ENCODE data around the gene LRRIQ1. TPM values are rescaled to one million over a fixed set of nuclear protein-coding genes. Genes with fewer than 3 reads are reported as not detected.

Gene LRRIQ1
- total RNA-seq, 1 experiment from 2014 or later = 0.39 TPM

GRCh38 chr12:85280984-85281630 is 245.0 kb downstream of the LRRIQ1 start:
- Mint-ChIP-seq H3K4me1 (peaks cover 19 to 37% of the 10 kb centered on the region in 2 experiments), H3K27me3 (ENCODE audit: low read depth) (peaks cover 48% of the 10 kb centered on the region), H3K27ac (peak overlapping the region; percentile 94 to 99 (median 94); a peak in 5 of 7 replicates), H3K9me3 (peaks cover 0 to 3% of the 10 kb centered on the region in 2 experiments; a peak in 1 of 5 replicates), H3K4me3 (peak overlapping the region; percentile 87 to 99), H3K36me3 (ENCODE audit: insufficient read depth in 1 of 3, low read depth in 3 of 3) (no peaks in the 10 kb centered on the region; a peak in 1 of 7 replicates)
- peak overlapping the region; percentile 72 for H3K27ac ChIP-seq (ENCODE audit: insufficient read length, low read depth, low read length)
- no peaks in the 10 kb centered on the region for H4K20me1 ChIP-seq (ENCODE audit: control insufficient read depth, insufficient read depth, insufficient read length)
- no peak overlapping the region for H3K23ac ChIP-seq (ENCODE audit: insufficient read length, low read depth, low read length)
- H3K23me2 ChIP-seq (ENCODE audit: insufficient read length, low read depth, low read length, poor library complexity, severe bottlenecking) = peaks cover 21% of the 10 kb centered on the region
- H3K18ac ChIP-seq (ENCODE audit: insufficient read length, low read depth, low read length) = no peak overlapping the region
- peak overlapping the region; percentile 42 for H3K9ac ChIP-seq (ENCODE audit: extremely low read depth, insufficient read length, low read length)
- H2AK5ac ChIP-seq (ENCODE audit: insufficient read length, low read length) = no peak overlapping the region
- no peak overlapping the region for H3K4ac ChIP-seq (ENCODE audit: low read depth, low read length)
- no peak overlapping the region for H2BK120ac ChIP-seq (ENCODE audit: low read depth, low read length, poor library complexity, severe bottlenecking)
- TF ChIP-seq CTCF (conservative IDR thresholded peaks at IDR 0.05) = no peak
- H2BK12ac ChIP-seq (ENCODE audit: insufficient read length, low read depth, low read length) = no peak overlapping the region
- peak overlapping the region; percentile 35 for H2AFZ ChIP-seq (ENCODE audit: low read length)
- H4K8ac ChIP-seq (replicated peaks; ENCODE audit: insufficient read length, low read depth, low read length) = no peak overlapping the region
- peak overlapping the region; percentile 87 for H3K4me2 ChIP-seq (ENCODE audit: insufficient read depth, insufficient read length, low read length)
- H2BK20ac ChIP-seq (ENCODE audit: low read depth, low read length, poor library complexity, severe bottlenecking) = no peak overlapping the region
- no peak overlapping the region for H2BK5ac ChIP-seq (ENCODE audit: insufficient read length, low read length)
- no peaks in the 10 kb centered on the region for H3K79me2 ChIP-seq (ENCODE audit: insufficient read depth, low read length)
- H4K5ac ChIP-seq (ENCODE audit: insufficient read length, low read depth, low read length) = no peak overlapping the region
- no peaks in the 10 kb centered on the region for H3K4me1 ChIP-seq (ENCODE audit: insufficient read depth, low read length)
- H2BK15ac ChIP-seq (ENCODE audit: low read depth, low read length) = no peak overlapping the region
- H3K79me1 ChIP-seq (ENCODE audit: insufficient read depth, low read depth, low read length, poor library complexity, severe bottlenecking) = no peaks in the 10 kb centered on the region
- no CpG with 5 or more reads among the region's 15 CpGs for WGBS (ENCODE audit: extremely low coverage, insufficient read length, low lambda C conversion rate)
- H3K14ac ChIP-seq (ENCODE audit: insufficient read depth, low read length) = no peak overlapping the region
- no peak overlapping the region for H3T11ph ChIP-seq (ENCODE audit: low read length)
- no peak overlapping the region for H4K91ac ChIP-seq (ENCODE audit: insufficient read length, low read depth, low read length)
- H3K27me3 ChIP-seq (ENCODE audit: insufficient read depth, low read length) = peaks cover 33% of the 10 kb centered on the region
- DNase-seq = no peak
- H3K56ac ChIP-seq (ENCODE audit: insufficient read length, low read depth, low read length) = no peak overlapping the region
- H3K9me3 ChIP-seq (ENCODE audit: control insufficient read depth, low read depth, low read length) = no peaks in the 10 kb centered on the region
